ENCODE results near the gene ZFP92.

DNA sequence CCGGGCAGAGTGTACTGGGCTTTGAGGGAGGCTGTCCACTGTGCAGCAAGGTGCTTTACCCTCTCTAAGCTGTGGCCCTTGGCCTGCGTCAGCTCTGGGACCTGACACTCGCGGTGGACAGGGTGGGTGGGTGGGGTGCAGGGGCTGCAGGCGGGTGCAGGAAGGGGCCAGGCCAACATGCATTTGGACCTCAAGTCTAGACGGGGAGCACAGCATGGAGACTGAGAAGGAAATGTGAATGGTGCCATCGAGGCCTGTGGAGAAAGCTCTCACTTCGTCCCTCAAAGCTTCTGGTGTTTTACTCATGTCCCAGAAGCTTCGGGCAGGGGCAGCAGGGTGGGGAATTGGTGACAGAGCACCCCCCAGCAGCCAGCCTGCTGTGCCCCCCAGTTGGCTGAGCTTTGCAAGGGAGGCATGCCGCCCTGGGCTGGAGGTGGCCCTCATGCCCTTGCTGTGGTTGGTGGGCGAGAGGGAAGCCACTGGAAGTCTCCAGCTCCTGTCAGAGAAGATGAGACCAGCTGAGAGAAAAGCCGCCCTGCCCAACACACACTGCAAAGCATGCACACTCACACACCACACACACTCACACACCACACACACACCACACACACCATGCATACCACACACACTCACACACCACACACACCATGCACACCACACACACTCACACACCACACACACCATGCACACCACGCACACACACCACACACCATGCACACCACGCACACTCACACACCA lies 22.4 kb upstream of the ZFP92 start:
- TF ChIP-seq, protein P1, sequence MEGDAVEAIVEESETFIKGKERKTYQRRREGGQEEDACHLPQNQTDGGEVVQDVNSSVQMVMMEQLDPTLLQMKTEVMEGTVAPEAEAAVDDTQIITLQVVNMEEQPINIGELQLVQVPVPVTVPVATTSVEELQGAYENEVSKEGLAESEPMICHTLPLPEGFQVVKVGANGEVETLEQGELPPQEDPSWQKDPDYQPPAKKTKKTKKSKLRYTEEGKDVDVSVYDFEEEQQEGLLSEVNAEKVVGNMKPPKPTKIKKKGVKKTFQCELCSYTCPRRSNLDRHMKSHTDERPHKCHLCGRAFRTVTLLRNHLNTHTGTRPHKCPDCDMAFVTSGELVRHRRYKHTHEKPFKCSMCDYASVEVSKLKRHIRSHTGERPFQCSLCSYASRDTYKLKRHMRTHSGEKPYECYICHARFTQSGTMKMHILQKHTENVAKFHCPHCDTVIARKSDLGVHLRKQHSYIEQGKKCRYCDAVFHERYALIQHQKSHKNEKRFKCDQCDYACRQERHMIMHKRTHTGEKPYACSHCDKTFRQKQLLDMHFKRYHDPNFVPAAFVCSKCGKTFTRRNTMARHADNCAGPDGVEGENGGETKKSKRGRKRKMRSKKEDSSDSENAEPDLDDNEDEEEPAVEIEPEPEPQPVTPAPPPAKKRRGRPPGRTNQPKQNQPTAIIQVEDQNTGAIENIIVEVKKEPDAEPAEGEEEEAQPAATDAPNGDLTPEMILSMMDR (IDR thresholded peaks at IDR 0.05): no peak
- no peak for TF ChIP-seq POLR2AphosphoS5 (IDR thresholded peaks at IDR 0.05)
